HFFc6 (cell line): ENCODE data around the gene CBFB. TPM values are rescaled to one million over a fixed set of nuclear protein-coding genes. Genes with fewer than 3 reads are reported as not detected.

Experiments used
- DNase-seq: peaks from one replicate; pipeline ENCODE4 v3.0.0-alpha.2; 2018
- H3K27ac Mint-ChIP-seq: 2 replicates; pipeline ENCODE4 v1.8.0; 2020; ENCODE audit warnings: mild to moderate bottlenecking, mixed read lengths
- H3K27me3 Mint-ChIP-seq: 2 replicates; pipeline ENCODE4 v1.8.0; 2021; ENCODE audit warnings: mild to moderate bottlenecking, moderate library complexity, mixed read lengths; ENCODE audit not compliant: insufficient read depth
- H3K36me3 Mint-ChIP-seq: 2 replicates; pipeline ENCODE4 v1.8.0; 2021; ENCODE audit warnings: low read depth, mixed read lengths
- H3K4me1 Mint-ChIP-seq: 2 replicates; pipeline ENCODE4 v1.8.0; 2020; ENCODE audit warnings: low read depth, mixed read lengths
- H3K4me3 Mint-ChIP-seq: 2 replicates; pipeline ENCODE4 v1.8.0; 2020; ENCODE audit warnings: mild to moderate bottlenecking, moderate library complexity, mixed read lengths
- H3K9me3 Mint-ChIP-seq: 2 replicates; pipeline ENCODE4 v1.8.0; 2020; ENCODE audit warnings: mild to moderate bottlenecking, mixed read lengths
- CTCF ChIP-seq: fragments of 200-600 bp; sonication (generic); IDR thresholded peaks from 2 replicates; pipeline ENCODE4 v1.5.0; 2021; ENCODE audit warnings: antibody characterized with exemption, mild to moderate bottlenecking
- total RNA-seq, 6 experiments: library from RNA; stranded (reverse); fragmentation: NEBNext Ultra II Directional; extraction: Animal tissue kit (Norgen Biotek cat#: 25700); gene quantifications; 2 replicates in 1 of 6; 3 replicates in 5 of 6; pipeline ENCODE4 v1.2.3, GENCODE V29; 2021

Gene CBFB
- total RNA-seq, 6 experiments from 2014 or later, result 55.2 to 84.4 (median 69.5) TPM

- no peaks in the 10 kb centered on the region for H3K9me3 Mint-ChIP-seq
- H3K4me1 Mint-ChIP-seq, result peaks cover 21% of the 10 kb centered on the region
- peaks cover 5% of the 10 kb centered on the region for H3K27me3 Mint-ChIP-seq
- H3K27ac Mint-ChIP-seq, result peak overlapping the region; percentile 20; the same call in 1 of the 2 replicates
- H3K36me3 Mint-ChIP-seq, result peaks cover 17% of the 10 kb centered on the region
- no peak overlapping the region for H3K4me3 Mint-ChIP-seq
- peak; percentile 21; the same call in 1 of the 2 replicates for TF ChIP-seq CTCF
- no peak for DNase-seq
These were observed 117.8 kb downstream of the CBFB start for GRCh38 chr16:67146523-67147357.

GRCh38 chr16:67147437-67148140 lies 118.6 kb downstream of the CBFB start:
- H3K27ac Mint-ChIP-seq, result peak overlapping the region; percentile 71
- no peak for DNase-seq

GRCh38 chr16:67148221-67148620 lies 119.3 kb downstream of the CBFB start:
- Mint-ChIP-seq H3K4me3 (no peak overlapping the region), H3K27me3 (peaks cover 5% of the 10 kb centered on the region), H3K36me3 (peaks cover 8% of the 10 kb centered on the region), H3K27ac (peak overlapping the region; percentile 49; the same call in 1 of the 2 replicates), H3K4me1 (peaks cover 23% of the 10 kb centered on the region), H3K9me3 (no peaks in the 10 kb centered on the region)
- no peak for TF ChIP-seq CTCF
- DNase-seq, result no peak

More at GRCh38 chr16:67147437-67148140, 118.6 kb downstream of the CBFB start:
- H3K9me3 Mint-ChIP-seq, result no peaks in the 10 kb centered on the region
- H3K36me3 Mint-ChIP-seq, result peaks cover 11% of the 10 kb centered on the region
- no peak for TF ChIP-seq CTCF
- H3K27me3 Mint-ChIP-seq, result peaks cover 5% of the 10 kb centered on the region
- H3K4me1 Mint-ChIP-seq, result peaks cover 23% of the 10 kb centered on the region
- H3K4me3 Mint-ChIP-seq, result no peak overlapping the region

GRCh38 chr16:67148656-67149275 lies 119.8 kb downstream of the CBFB start:
- Mint-ChIP-seq H3K36me3 (peaks cover 8% of the 10 kb centered on the region), H3K27me3 (peaks cover 5% of the 10 kb centered on the region), H3K9me3 (no peaks in the 10 kb centered on the region), H3K27ac (peak overlapping the region; percentile 64; the same call in 1 of the 2 replicates), H3K4me3 (peak overlapping the region; percentile 73), H3K4me1 (peaks cover 23% of the 10 kb centered on the region)
- no peak for TF ChIP-seq CTCF
- no peak for DNase-seq

- Mint-ChIP-seq H3K27ac (peak overlapping the region; percentile 64; the same call in 1 of the 2 replicates), H3K36me3 (peaks cover 8% of the 10 kb centered on the region)
These were observed 120.5 kb downstream of the CBFB start for GRCh38 chr16:67149276-67150046.

More at GRCh38 chr16:67149276-67150046, 120.5 kb downstream of the CBFB start:
- DNase-seq, result no peak
- Mint-ChIP-seq H3K4me3 (peak overlapping the region; percentile 73), H3K9me3 (no peaks in the 10 kb centered on the region), H3K27me3 (peaks cover 5% of the 10 kb centered on the region), H3K4me1 (peaks cover 23% of the 10 kb centered on the region)
- TF ChIP-seq CTCF, result no peak
